HG02642 (cell line): Measurements from ENCODE around the gene KNDC1.
"Not testable (repeated sequence)": the region's sequence is repeated elsewhere in the genome, so short reads cannot be mapped to it uniquely, and the experiment has no call there.

Experiments
- ATAC-seq: cut with Tn5 transposase; IDR thresholded peaks from one replicate; pipeline ENCODE4 v1.9.1; 2021; ENCODE audit warnings: mild to moderate bottlenecking; ENCODE audit not compliant: unreplicated experiment, poor library complexity

KNDC1 gene

DNA sequence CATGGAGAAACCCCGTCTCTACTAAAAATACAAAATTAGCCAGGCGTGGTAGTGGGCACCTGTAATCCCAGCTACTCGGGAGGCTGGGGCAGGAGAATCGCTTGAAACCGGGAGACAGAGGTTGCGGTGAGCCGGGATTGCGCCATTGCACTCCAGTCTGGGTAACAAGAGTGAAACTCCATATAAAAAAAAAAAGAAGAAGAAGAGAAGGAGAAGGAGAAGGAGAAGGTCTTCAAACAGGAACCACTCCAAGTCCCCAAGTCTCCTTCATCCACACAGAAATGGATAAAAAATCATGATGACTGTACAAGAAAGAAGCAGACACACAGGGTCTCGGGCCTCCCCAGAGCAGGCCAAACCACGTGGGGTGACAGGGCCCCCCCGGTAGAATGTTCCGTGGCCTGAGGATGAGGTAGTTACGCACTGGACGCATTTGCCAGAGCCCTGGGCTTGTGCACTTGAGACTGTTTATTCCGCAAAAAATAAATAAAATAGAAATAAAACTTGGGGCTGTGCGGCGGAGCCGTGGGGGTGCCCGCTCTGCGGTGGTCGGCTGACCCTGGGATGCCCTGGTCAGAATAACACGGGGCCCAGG is 93.4 kb downstream of the KNDC1 start:
- ATAC-seq, result no peak

DNA sequence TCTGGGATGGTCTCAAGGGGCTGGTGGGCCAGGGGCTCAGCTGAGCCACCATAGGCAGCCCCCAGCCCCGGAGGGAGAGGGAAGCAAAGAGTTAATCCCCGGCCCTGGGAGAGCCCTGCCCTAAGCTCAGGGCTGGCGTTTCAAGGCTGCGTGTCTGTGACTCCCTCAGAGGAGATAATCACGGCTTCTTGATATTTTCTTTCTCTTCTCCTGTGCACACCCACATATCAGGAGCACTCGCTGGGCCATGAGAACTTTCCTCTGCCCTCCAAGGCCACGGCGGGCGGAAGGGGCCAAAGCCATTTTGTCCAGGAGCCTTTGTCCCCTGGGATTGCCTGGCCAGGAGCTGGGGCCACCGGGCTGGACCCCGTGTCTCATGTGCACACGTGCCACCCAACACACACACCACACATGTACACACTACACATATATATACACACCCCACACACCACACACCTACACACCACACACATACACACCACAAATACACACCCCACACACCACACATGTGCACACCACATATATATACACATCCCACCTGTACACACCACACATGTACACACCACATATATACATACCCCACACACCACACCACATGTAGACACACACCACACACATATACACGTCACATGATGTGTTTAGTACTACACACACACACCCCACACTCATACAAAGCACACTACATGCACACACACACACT is 94.6 kb downstream of the KNDC1 start:
- ATAC-seq, result no peak

DNA sequence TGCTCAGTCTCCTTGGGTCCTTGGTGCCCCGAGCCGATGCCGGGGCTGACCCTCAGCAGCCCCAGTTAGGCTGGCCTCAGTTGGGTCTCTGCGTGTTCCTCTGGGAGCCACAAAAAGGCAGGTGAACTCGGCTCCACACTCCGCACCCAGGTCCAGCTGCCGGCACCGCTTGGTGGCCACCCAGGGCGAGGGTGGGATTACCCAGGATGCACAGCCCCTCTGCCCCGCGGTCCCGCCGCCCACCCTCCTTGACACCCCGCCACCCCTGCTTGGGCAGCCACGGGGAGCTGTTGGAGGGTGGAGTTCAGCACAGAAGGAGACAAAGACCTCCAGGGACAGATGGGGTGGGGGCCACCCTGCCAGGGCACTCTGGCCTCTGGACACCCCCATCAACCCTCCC is 95.3 kb downstream of the KNDC1 start:
- ATAC-seq, result no peak

DNA sequence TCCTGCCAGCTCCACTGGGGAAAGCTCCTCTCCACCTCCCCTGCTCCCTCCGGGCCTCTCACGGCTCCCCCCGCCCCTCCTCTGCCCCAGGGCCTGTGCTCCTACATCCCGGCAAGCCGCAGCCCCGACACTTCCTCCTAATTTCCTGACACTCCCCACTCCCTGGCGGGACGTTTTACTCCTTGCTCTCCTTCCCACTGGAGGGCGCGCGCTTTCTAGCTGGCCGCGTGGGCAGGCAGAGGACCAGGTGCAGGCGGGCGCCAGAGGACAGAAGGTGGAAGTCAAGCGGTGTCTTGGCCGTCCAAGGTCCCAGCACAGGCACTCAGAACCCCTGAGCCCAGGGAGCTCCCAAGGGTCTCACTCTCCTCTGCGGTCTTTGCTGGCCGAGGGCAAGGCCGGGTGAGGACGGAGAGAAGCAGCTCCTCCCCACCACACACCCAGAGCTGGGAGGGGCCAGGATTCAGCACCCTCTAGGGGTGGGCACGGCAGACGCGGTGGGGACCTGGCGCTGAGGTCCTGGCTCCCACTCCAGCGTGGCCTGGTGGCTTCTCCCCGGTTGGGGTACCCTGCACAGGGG is 97.6 kb downstream of the KNDC1 start:
- no peak for ATAC-seq

DNA sequence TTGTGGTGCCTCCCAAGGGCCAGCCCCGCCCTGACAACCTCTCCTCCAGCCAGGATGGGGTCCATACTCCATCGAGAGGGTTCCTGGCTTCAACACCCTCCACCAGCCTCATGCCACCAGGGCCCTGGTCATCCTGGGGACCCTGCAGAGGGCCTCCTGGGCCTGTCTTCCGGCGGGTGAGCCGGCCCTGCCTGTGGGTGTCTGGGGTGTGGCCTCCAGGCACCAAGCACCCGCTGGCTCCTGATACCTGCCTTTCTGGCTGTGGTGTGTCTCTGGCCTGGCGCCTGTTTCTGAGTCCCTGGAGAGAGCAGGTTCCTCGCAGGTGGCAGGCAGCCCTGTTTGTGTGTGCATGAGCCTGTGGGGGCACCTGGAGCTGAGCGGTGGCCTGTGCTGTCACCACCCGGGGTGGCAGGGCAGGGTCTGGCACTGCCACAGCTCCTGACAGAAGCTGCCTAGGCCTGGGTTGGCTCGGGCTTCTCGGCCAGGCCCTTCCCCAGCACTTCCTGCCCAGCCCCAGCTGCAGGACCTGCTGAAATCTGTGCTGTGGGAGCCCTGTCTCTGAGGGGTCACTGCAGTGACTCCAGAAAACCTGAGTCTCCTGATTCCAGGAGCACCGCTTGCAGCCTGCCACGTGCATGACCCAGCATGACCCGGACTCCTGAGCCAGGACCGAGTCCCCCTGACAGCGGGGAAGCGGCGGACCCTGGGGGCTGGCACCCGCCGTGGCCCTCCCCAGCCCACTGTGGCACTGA is 98.2 kb downstream of the KNDC1 start:
- ATAC-seq, result no peak

DNA sequence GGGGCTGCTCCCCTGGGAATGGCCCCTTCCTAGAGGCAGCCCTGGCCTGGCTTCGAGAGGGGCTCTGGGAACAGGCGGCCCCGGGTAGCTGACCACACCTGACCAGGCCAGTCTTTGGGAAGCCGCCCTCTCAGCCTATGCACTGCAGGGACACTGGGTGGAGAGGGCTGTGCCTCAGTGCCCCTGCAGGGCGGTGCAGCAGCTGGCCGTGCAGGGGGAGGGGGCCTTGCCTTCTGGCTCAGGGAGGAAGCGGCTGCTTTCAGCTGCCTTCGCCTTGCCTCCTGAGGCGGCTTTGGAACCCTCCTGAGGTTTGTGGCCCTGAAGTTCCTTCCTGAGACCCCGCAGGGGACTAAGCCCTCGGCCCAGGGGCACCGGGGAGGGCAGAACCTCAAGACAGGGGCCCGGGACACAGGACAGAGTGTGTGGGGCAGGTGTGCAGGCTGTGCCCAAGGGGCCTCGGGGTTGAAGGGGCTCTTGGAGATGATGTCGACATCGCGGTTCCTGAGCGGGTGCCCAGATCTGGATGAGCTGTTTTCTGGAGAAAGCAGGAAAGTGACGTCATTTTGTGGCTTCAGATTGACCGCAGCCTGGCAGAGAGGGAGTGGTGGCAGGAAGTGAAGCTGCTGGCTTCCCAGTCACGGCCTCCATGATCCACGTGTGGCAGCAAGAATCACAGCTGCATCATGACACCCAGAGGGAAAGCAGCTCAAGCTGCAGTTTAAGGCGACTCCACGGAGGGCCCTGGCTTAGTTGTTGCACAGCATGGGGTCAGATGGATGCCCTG is 99.0 kb downstream of the KNDC1 start:
- no peak for ATAC-seq

DNA sequence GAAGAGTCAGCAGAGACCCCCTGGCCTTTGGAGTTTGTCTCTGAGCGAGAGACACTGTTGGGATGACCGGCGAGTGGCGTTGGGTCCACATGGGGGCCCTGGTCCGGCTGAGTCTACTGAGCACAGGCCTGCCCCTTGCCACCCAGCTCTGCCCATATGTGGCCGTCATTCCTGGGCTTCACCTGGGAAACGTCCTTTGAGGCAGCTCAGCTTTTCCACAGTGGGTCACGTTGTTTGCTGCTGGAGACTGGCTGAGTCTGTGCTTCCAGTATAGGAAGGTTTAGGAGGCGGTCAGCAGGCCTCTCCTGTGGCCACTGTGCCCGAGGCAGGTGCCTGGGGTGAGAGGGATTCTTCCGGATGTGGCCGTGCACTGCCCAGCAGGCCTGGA is 99.6 kb downstream of the KNDC1 start:
- no peak for ATAC-seq

DNA sequence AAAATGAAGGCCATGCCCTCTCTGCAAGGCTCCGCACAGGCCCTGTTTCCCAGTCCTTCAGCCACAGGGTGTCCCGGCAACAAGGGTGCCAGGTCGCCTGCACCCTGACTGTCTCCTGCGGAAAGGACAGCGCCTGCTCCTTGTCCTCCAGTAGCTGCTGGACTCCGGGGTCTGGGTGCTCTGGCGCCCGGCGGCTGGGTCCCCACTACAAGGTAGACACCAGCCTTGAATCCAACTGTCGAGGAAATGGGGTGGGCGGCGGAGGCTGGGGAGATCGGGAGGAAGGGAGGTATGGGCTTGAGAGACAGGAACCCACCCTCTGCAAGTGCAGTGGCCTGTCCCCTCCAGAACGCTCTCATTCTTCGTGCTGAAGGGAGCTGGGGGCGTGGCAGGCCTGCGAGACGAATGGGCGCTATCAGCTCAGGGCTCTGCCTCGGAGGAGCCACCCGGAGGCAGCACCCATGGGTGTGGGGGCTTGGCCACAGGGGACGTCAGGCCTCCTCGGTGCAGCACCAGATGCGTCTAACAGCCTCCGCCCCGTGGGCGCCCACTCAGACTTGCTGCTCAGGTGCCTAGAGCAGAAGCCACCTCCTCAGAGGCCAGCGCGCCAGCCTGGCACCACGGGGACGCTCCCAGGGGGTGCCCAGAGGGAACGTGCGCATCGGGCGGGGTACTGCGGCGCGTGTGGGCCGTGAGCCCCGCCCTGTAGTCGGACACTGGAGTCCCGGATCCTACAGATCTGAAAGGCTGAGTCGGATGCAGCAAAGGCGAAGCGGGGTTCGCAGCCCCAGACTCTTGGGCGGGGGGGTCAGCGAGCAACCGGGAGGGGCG is 101.1 kb downstream of the KNDC1 start:
- ATAC-seq, result peak; percentile 58

DNA sequence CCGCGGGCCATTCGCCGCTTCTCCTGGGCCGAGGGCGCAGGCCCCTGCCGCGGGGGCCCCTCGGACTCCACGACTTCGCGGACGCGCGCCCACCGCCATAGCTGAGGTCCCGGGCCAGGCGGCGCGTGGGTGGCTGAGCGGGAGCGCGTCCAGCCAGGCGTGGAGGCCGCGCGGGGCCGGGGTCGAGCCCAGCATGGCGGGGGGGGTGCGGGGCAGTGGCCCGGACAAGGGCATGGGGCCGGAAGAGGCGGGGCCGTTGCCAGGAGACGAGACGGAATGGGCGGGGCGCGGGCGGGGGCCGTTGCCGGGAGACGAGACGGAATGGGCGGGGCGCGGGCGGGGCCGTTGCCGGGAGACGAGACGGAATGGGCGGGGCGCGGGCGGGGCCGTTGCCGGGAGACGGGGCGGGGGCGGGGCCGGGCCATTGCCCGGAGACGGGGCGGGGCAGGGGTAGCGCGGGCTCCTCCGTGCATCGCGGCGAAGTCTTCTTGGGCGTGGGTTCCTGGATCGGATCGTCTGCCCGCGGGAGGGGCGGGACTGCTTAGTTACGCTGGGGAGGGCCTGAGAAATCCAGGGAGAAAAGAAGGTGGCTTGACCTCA is 101.8 kb downstream of the KNDC1 start:
- ATAC-seq, result peak; percentile 62

DNA sequence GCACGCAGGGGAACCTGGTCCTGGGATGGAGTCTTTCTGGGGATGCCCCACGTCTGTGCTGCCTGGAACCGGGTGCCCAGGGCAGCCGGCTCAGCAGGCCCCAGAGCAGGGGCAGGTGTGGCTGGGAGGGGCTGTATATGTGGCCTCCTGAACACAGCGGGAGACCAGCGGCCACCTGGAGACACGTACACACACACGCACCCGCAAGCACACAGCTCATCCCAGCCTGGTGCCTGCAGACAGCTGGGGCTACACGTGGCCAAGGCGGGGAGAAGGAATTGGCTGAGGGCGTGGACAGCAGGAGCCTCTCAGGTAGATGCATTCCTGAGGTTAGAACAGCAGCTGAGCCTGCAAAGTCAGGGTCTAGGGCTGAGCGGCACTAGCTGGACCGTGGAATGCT is 102.7 kb downstream of the KNDC1 start:
- ATAC-seq, result no peak

DNA sequence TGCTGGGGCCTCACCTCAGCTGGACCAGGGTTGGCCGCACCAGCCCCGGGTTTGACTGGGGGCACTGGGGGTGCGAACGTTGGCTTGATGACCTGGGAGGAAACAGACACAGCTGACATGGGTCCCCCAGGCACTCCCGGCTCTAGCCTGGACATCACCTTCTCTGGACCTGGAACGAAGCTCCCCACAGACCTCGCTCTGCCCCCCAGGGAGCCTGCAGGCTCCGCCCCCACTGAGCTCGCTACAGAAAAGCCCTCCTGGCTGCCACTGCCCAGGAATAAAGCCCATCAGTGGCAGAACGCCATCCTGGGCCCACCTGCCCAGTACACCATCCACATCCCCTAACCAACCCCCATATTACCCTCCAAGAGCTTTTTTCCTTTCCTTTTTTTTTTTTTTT is 103.7 kb downstream of the KNDC1 start:
- no peak for ATAC-seq

DNA sequence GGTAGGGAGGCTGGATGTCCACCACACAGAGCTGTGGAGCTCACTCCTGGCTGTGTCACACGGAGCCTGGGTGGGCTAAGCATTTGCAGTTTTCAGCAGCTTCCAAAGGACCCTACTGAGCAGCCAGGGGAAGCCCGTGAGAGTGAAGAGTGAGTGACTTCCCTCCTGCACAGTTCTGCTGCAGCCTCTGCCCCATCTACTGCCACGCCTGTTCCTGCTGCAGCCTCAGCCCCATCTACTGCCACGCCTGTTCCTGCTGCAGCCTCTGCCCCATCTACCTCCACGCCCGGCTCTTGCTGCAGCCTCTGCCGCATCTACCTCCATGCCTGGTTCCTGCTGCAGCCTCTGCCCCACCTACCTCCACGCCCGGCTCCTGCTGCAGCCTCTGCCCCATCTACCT is 104.4 kb downstream of the KNDC1 start:
- no peak for ATAC-seq

DNA sequence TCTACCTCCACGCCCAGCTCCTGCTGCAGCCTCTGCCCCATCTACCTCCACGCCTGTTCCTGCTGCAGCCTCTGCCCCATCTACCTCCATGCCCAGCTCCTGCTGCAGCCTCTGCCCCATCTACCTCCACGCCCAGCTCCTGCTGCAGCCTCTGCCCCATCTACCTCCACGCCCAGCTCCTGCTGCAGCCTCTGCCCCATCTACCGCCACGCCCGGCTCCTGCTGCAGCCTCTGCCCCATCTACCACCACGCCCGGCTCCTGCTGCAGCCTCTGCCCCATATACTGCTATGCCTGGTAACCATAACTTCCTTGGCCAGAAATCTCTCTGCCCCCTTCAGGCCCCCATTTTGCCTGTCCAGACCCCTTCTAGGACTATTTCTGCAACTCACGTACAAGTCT is 105.0 kb downstream of the KNDC1 start:
- ATAC-seq, result not testable (repeated sequence)

DNA sequence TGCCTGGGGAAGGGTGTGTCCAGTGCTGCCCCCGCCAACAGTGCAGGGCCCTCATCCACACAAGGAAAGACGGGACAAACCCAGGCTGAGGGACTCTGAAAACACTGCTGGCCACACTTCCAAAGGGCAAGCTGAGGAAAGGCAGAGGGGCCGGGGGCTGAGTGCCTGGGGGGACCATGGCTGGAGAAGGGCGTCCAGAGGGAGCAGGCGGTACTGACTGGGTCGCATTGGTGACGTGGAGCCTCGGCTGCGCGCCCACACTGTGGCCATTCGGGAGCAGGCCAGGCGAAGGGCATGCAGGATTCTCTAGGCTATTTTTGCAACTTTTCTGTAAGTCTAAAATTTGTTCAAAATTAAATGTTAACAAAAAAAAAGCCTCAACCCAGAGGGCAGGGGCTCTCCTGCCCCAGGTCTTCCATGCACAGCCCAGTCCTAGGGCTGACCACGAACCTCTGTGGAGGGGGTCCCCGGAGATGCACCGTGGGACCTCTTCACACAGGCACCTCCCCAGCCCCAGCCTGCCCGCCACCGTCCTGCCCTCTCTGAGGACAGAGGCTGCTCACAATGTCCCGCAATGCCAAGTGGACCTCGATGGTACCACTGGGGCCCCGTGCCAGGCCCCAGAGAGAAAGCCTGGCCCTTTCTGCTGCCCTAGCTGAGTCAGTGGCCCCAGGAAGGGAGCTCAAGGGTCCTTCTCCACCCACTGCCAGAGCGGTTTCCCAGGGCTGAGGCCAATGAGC is 106.2 kb downstream of the KNDC1 start:
- no peak for ATAC-seq

DNA sequence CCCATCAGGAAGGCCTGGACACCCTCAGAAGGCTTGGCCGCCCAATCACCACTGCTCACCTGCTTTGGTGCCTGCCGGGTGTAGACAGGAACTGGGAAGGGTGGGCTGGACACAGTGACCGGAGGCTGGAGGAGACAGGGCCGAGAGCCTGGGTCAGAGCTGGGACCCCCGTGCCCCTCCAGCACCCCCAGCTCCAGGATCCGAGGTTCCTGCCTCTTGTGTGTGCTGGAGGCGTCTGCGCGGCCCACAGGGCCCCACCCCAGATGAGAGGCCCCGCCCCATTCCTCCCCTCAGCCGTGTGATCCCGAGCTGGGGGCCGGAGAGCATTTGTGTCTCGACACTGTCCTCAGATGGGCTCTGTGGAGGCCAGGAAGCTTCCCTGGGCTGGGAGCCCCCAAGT is 107.3 kb downstream of the KNDC1 start:
- ATAC-seq, result no peak

DNA sequence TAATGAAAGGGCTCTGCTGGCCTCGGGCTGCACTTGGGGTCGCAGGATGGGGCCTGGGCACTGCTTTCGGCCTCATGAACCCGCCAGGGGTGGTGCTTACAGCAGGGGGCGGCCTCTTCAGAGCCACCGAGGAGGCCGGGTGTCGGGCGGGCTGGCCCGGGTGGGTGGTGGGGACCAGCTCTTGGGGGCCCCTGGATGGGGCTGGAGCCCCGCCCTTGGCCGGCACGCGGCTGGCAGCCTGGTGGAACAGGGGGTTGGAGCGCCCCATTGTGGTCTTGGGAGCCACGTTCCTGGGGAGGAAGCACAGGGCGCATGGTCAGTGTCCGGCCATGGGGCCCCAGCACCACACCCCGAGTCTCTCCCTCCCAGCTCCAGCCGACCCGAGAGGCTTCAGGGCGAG is 107.8 kb downstream of the KNDC1 start:
- ATAC-seq, result no peak

DNA sequence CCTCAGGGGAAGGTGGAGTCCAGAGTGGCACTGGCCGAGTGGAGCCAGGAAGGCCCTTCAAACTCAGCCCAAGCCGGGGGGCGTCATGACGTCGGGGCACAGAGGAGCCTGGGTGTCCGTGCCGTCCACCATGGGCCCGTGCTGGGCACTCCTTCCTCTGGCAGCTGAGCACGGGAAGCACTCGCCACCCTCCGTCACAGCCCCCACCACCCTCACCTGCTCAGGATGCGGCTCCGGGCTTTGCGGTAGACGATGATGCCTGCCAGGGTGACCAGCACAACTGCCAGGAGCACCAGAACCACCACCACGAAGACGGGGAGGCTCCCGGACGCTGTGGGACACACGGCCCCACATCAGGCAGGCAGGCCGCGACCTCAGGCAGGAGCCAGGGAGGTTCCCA is 108.5 kb downstream of the KNDC1 start:
- ATAC-seq, result no peak

DNA sequence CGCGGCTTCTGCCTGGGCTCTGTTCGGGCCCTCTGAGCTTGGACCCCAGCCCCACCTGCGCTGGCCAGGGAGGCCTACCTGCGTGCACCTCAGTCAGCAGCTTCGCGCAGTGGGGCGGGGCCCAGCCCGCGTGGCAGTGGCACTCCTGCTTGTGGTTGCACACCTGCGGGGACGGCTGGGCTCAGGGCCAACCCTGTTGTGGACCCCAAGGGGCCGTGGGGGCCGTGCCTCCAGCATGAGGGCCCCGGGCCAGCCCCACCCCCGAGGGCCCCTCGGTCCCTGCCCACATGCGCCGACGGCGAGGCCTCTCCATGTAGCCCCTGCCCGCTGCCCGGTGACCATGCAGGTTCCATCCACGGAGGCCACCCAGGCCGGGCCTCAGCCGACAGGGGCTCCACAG is 109.3 kb downstream of the KNDC1 start:
- no peak for ATAC-seq

DNA sequence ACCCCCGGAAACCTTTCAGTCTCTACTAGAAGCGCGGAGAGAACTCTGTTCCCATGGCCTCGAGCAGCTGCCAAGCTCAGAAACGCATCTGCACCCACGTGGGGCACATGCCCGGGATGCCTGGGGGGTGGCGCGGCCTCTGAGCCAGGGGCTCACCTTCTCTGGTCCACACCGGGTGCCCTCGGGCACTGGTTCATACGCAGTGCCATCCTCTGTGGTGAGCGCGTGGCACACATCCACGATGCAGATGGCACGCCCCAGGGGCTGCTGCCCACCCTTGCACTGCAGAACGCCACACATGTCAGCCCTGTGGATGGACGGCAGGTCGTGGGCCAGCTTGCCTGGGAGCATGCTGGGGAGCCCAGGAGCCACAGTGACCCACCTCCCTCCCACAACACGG is 110.2 kb downstream of the KNDC1 start:
- no peak for ATAC-seq
